SK-N-SH (cell line): ENCODE measurements around the gene SLC25A38. TPM values are rescaled to one million over a fixed set of nuclear protein-coding genes. Genes with fewer than 3 reads are reported as not detected.

Experiments used
- CTCF ChIA-PET: fragments of 300-600, 350-600 bp; formaldehyde crosslinking; extraction: SDS; loops from one replicate; lab custom pipeline; 2021; lab: Yijun Ruan, JAX
- POLR2A ChIA-PET: fragments of 350-600 bp; sonication (Branson Sonifier 250); formaldehyde crosslinking; extraction: SDS; loops from one replicate; lab custom pipeline; 2020; ENCODE audit warnings: antibody characterized with exemption, inconsistent platforms; lab: Yijun Ruan, JAX
- DNase-seq: peaks from one replicate; pipeline ENCODE4 v3.0.0; 2012
- H2AFZ ChIP-seq: fragments of 200-600 bp; sonication (generic); 2 replicates; pipeline ENCODE4 v1.8.1; 2016; ENCODE audit warnings: antibody characterized with exemption, mild to moderate bottlenecking, low read depth
- H3F3A ChIP-seq: fragments of 200-600 bp; sonication (generic); replicated peaks from 2 replicates; pipeline ENCODE3; 2016; ENCODE audit warnings: antibody characterized with exemption, mild to moderate bottlenecking; ENCODE audit not compliant: insufficient read depth
- H3K27ac ChIP-seq, 2 experiments: fragments of 200-500 bp in 1 of 2; fragments of 200-600 bp in 1 of 2; sonication (Bioruptor generic) in 1 of 2; sonication (generic), shearing (Covaris generic) in 1 of 2; 2 replicates each; pipeline versions ENCODE4 v1.5.1 to v1.6.1; 2014 to 2016; ENCODE audit warnings: low read depth in 2 of 2, inconsistent platforms in 1 of 2, low read length in 1 of 2, mild to moderate bottlenecking in 1 of 2, mixed read lengths in 1 of 2
- H3K27me3 ChIP-seq: fragments of 200-600 bp; sonication (generic), shearing (Covaris generic); 2 replicates; pipeline ENCODE4 v1.6.1; 2016; ENCODE audit warnings: mixed run types; ENCODE audit not compliant: insufficient read depth
- H3K36me3 ChIP-seq, 2 experiments: fragments of 200-500 bp in 1 of 2; fragments of 200-600 bp in 1 of 2; sonication (Bioruptor generic) in 1 of 2; sonication (generic) in 1 of 2; replicated peaks in 1 of 2; 2 replicates each; pipeline versions ENCODE3 to v1.5.1; 2014 to 2016; ENCODE audit warnings: low read length in 1 of 2, mild to moderate bottlenecking in 1 of 2; ENCODE audit not compliant: insufficient read depth in 2 of 2, control insufficient read depth in 1 of 2
- H3K4me1 ChIP-seq, 2 experiments: fragments of 200-500 bp in 1 of 2; fragments of 200-600 bp in 1 of 2; sonication (Bioruptor generic) in 1 of 2; sonication (generic), shearing (Covaris generic) in 1 of 2; 2 replicates each; pipeline versions ENCODE4 v1.5.1 to v1.6.1; 2014 to 2016; ENCODE audit warnings: low read depth in 1 of 2, low read length in 1 of 2, mixed run types in 1 of 2; ENCODE audit not compliant: insufficient read depth in 2 of 2, control insufficient read depth in 1 of 2
- H3K4me2 ChIP-seq: fragments of 200-600 bp; sonication (generic), shearing (Covaris generic); 2 replicates; pipeline ENCODE4 v1.6.1; 2017; ENCODE audit warnings: mixed run types
- H3K4me3 ChIP-seq, 2 experiments: fragments of 200-500 bp in 1 of 2; fragments of 200-600 bp in 1 of 2; sonication (Bioruptor generic) in 1 of 2; sonication (generic), shearing (Covaris generic) in 1 of 2; 2 replicates each; pipeline versions ENCODE4 v1.5.1 to v1.8.1; 2014 to 2016; ENCODE audit warnings: low read depth in 2 of 2, inconsistent platforms in 1 of 2, low read length in 1 of 2, mild to moderate bottlenecking in 1 of 2, mixed read lengths in 1 of 2, moderate library complexity in 1 of 2
- H3K79me2 ChIP-seq: fragments of 200-600 bp; sonication (generic); 2 replicates; pipeline ENCODE4 v1.8.1; 2017; ENCODE audit warnings: mild to moderate bottlenecking; ENCODE audit not compliant: insufficient read depth
- H3K9ac ChIP-seq: fragments of 200-600 bp; sonication (generic); 2 replicates; pipeline ENCODE4 v1.6.1; 2017; ENCODE audit warnings: mixed run types
- H3K9me2 ChIP-seq: fragments of 200-600 bp; sonication (generic); 2 replicates; pipeline ENCODE4 v1.6.1; 2017; ENCODE audit warnings: mixed run types
- H3K9me3 ChIP-seq: fragments of 200-600 bp; sonication (generic); 2 replicates; pipeline ENCODE4 v1.6.1; 2017; ENCODE audit warnings: mixed run types, mild to moderate bottlenecking, moderate library complexity
- H4K20me1 ChIP-seq: fragments of 200-600 bp; sonication (generic); 2 replicates; pipeline ENCODE4 v1.6.1; 2017; ENCODE audit warnings: mild to moderate bottlenecking, mixed run types; ENCODE audit not compliant: insufficient read depth
- CHD2 ChIP-seq: fragments of 150-350 bp; IDR thresholded peaks from 2 replicates; pipeline ENCODE4 v1.6.1; 2018; ENCODE audit warnings: low read length; ENCODE audit not compliant: partially characterized antibody
- ELF1 ChIP-seq: IDR thresholded peaks from 2 replicates; pipeline ENCODE4 v1.4.0; 2012
- EZH2phosphoT487 ChIP-seq: fragments of 200-600 bp; sonication (generic); IDR thresholded peaks from 2 replicates; pipeline ENCODE4 v1.6.1; 2017; ENCODE audit warnings: low read depth, mixed run types, mild to moderate bottlenecking, antibody characterized with exemption, moderate library complexity, borderline replicate concordance
- FOSL2 ChIP-seq: IDR thresholded peaks from 2 replicates; pipeline ENCODE4 v1.4.0; 2012; ENCODE audit warnings: low read depth, mild to moderate bottlenecking, moderate library complexity, borderline replicate concordance
- FOXJ3 ChIP-seq: sonication (generic); formaldehyde crosslinking; IDR thresholded peaks from 2 replicates; pipeline ENCODE4 v1.5.1; 2020; ENCODE audit warnings: mild to moderate bottlenecking, missing genetic modification reagents
- FOXM1 ChIP-seq: IDR thresholded peaks from 2 replicates; pipeline ENCODE4 v1.4.0; 2012; ENCODE audit warnings: low read depth, mild to moderate bottlenecking
- GATA2 ChIP-seq: sonication (generic); formaldehyde crosslinking; IDR thresholded peaks from 2 replicates; pipeline ENCODE4 v1.5.0; 2020; ENCODE audit warnings: mild to moderate bottlenecking, missing genetic modification reagents
- IRF3 ChIP-seq: fragments of 150-350 bp; IDR thresholded peaks from 2 replicates; pipeline ENCODE4 v1.6.1; 2016; ENCODE audit warnings: mild to moderate bottlenecking, low read depth, low read length
- MAX ChIP-seq: IDR thresholded peaks from 2 replicates; pipeline ENCODE4 v1.4.0; 2012; ENCODE audit warnings: low read depth
- MEF2A ChIP-seq: IDR thresholded peaks from 2 replicates; pipeline ENCODE4 v1.4.0; 2012; ENCODE audit warnings: low read depth, borderline replicate concordance
- MXI1 ChIP-seq: IDR thresholded peaks from 2 replicates; pipeline ENCODE4 v1.6.1; 2012; ENCODE audit warnings: mild to moderate bottlenecking, low read depth, low read length, improper control_type of control experiment
- NFIC ChIP-seq: IDR thresholded peaks from 2 replicates; pipeline ENCODE4 v1.4.0; 2012; ENCODE audit warnings: borderline replicate concordance
- NRF1 ChIP-seq: IDR thresholded peaks from 2 replicates; pipeline ENCODE4 v1.6.1; 2012; ENCODE audit warnings: low read depth, mild to moderate bottlenecking, low read length
- POLR2AphosphoS5 ChIP-seq: IDR thresholded peaks from 2 replicates; pipeline ENCODE4 v1.6.1; 2012; ENCODE audit warnings: low read depth, low read length
- RCOR1 ChIP-seq: fragments of 150-350 bp; IDR thresholded peaks from 2 replicates; pipeline ENCODE4 v1.6.1; 2017; ENCODE audit warnings: antibody characterized with exemption, low read length
- RXRA ChIP-seq: IDR thresholded peaks from 2 replicates; pipeline ENCODE4 v1.4.0; 2012; ENCODE audit warnings: low read depth, mild to moderate bottlenecking, borderline replicate concordance
- SIN3A ChIP-seq: IDR thresholded peaks from 2 replicates; pipeline ENCODE4 v1.6.1; 2012; ENCODE audit warnings: low read depth, mild to moderate bottlenecking, low read length, moderate library complexity, borderline replicate concordance
- SMC3 ChIP-seq: IDR thresholded peaks from 2 replicates; pipeline ENCODE4 v1.6.1; 2012; ENCODE audit warnings: low read depth, low read length, improper control_type of control experiment
- TCF12 ChIP-seq: IDR thresholded peaks from 2 replicates; pipeline ENCODE4 v1.4.0; 2012
- TEAD4 ChIP-seq: IDR thresholded peaks from 2 replicates; pipeline ENCODE4 v1.4.0; 2012; ENCODE audit warnings: mild to moderate bottlenecking, borderline replicate concordance; ENCODE audit not compliant: insufficient read depth
- USF1 ChIP-seq: IDR thresholded peaks from 2 replicates; pipeline ENCODE4 v1.4.0; 2012; ENCODE audit warnings: low read depth, borderline replicate concordance
- YY1 ChIP-seq: IDR thresholded peaks from 2 replicates; pipeline ENCODE4 v1.4.0; 2012; ENCODE audit warnings: low read depth, mild to moderate bottlenecking
- ZBTB33 ChIP-seq: IDR thresholded peaks from 2 replicates; pipeline ENCODE4 v1.4.0; 2012; ENCODE audit warnings: low read depth, borderline replicate concordance
- WGBS: methylation state at CpG from one replicate; pipeline ENCODE4 v1.1.6; 2017; ENCODE audit warnings: low lambda C conversion rate; 5-methylcytosine and 5-hydroxymethylcytosine counted together
- polyA plus RNA-seq, 3 experiments: library from polyadenylated mRNA; depleted of rRNA; stranded (reverse); fragments of >200 nt; gene quantifications; 2 replicates each; pipeline ENCODE4 v1.2.3, GENCODE V29; 2012

SLC25A38 gene
- polyA plus RNA-seq, 1 of the 3 experiments (the other 2 are of a cell fraction) = 34.9 TPM

GRCh38 chr3:39410893-39411292, 27.7 kb downstream of the SLC25A38 start:
- Histone ChIP-seq H4K20me1 (peaks cover 63% of the 10 kb centered on the region), H2AFZ (no peak overlapping the region), H3K36me3 (peaks cover 59 to 66% of the 10 kb centered on the region in 2 experiments), H3F3A (peaks cover 78% of the 10 kb centered on the region), H3K9me3 (no peaks in the 10 kb centered on the region), H3K27ac (no peak overlapping the region), H3K9ac (no peak overlapping the region), H3K79me2 (peaks cover 50% of the 10 kb centered on the region), H3K4me3 (no peak overlapping the region), H3K4me2 (no peak overlapping the region), H3K9me2 (no peaks in the 10 kb centered on the region), H3K27me3 (no peaks in the 10 kb centered on the region), H3K4me1 (peaks cover 9 to 23% of the 10 kb centered on the region in 2 experiments)
- TF ChIP-seq NFIC (no peak), CHD2 (no peak), EZH2phosphoT487 (no peak), YY1 (no peak), MEF2A (no peak), POLR2AphosphoS5 (no peak), FOXJ3 (no peak), GATA2 (no peak), TEAD4 (no peak), FOSL2 (no peak), SMC3 (no peak), MXI1 (no peak), RCOR1 (no peak), USF1 (no peak)
- ChIA-PET POLR2A (no interaction called here), CTCF (interaction anchor here (5.3 to 7.1 kb wide), 2 partner anchors 36 to 88 kb away, joined by 35 to 45 read pairs; no protein-coding TSS in a partner anchor)
- DNase-seq = no peak
- WGBS = 94% methylated on average over 7 of the region's 7 CpGs

- H3K27ac ChIP-seq = peak overlapping the region in 1 of 2 experiments; percentile 6; a peak in 1 of 4 replicates
- H3K9me3 ChIP-seq = no peaks in the 10 kb centered on the region
- WGBS = 92% methylated on average over 9 of the region's 9 CpGs
- no peak overlapping the region for H3K4me2 ChIP-seq
- peaks cover 38% of the 10 kb centered on the region for H3K79me2 ChIP-seq
- ChIA-PET POLR2A (no interaction called here), CTCF (interaction anchor here (1.5 to 7.1 kb wide), 3 partner anchors 29 to 86 kb away, joined by 3 to 45 read pairs (median 35); no protein-coding TSS in a partner anchor)
- H4K20me1 ChIP-seq = peaks cover 60% of the 10 kb centered on the region
- no peak overlapping the region for H3K4me3 ChIP-seq
- no peaks in the 10 kb centered on the region for H3K27me3 ChIP-seq
- peaks cover 9 to 24% of the 10 kb centered on the region in 2 experiments for H3K4me1 ChIP-seq
- peaks cover 75% of the 10 kb centered on the region for H3F3A ChIP-seq
- DNase-seq = no peak
- H3K9me2 ChIP-seq = no peaks in the 10 kb centered on the region
- H3K9ac ChIP-seq = no peak overlapping the region
- H3K36me3 ChIP-seq = peaks cover 53 to 62% of the 10 kb centered on the region in 2 experiments
- H2AFZ ChIP-seq = no peak overlapping the region
- TF ChIP-seq TCF12 (no peak), FOXM1 (no peak), MAX (no peak), SIN3A (no peak), FOXJ3 (no peak), TEAD4 (no peak), EZH2phosphoT487 (no peak), IRF3 (no peak), NRF1 (no peak), FOSL2 (no peak), ELF1 (no peak), USF1 (no peak), RXRA (no peak), ZBTB33 (no peak)
Measured at GRCh38 chr3:39412668-39413260, 29.6 kb downstream of the SLC25A38 start.
